DOHH2 (cell line): ENCODE measurements around the gene C6orf89.

Experiments used
- EZH2phosphoT487 ChIP-seq: fragments of 200-600 bp; sonication (generic); IDR thresholded peaks from 2 replicates; pipeline ENCODE4 v1.6.1; 2017; ENCODE audit warnings: borderline replicate concordance, mild to moderate bottlenecking, antibody characterized with exemption, low read length, moderate library complexity, mixed read lengths
- TF ChIP-seq, protein P1 (sequence below): fragments of 200-600 bp; sonication (generic); IDR thresholded peaks from one replicate; pipeline ENCODE4 v1.5.1; 2014; ENCODE audit warnings: antibody characterized with exemption, mild to moderate bottlenecking, low read depth, low read length; ENCODE audit not compliant: poor library complexity, severe bottlenecking

DNA sequence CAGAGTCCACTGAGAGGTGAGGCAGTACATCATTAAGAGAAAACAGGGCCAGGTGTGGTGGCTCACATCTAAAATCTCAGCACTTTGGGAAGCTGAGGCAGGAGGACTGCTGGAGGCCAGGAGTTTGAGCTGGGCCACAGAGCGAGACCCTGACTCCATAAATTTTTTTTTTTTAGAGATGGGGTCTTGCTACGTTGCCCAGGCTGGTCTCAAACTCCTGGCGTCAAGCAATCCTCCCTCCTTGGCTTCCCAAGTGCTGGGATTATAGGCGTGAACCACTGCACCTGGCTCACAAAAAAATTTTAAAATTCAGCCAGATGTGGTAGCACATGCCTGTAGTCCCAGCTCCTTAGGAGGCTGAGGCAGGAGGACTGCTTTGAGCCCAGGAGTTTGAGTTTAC is 28.4 kb upstream of the C6orf89 start:
- TF ChIP-seq, protein P1, sequence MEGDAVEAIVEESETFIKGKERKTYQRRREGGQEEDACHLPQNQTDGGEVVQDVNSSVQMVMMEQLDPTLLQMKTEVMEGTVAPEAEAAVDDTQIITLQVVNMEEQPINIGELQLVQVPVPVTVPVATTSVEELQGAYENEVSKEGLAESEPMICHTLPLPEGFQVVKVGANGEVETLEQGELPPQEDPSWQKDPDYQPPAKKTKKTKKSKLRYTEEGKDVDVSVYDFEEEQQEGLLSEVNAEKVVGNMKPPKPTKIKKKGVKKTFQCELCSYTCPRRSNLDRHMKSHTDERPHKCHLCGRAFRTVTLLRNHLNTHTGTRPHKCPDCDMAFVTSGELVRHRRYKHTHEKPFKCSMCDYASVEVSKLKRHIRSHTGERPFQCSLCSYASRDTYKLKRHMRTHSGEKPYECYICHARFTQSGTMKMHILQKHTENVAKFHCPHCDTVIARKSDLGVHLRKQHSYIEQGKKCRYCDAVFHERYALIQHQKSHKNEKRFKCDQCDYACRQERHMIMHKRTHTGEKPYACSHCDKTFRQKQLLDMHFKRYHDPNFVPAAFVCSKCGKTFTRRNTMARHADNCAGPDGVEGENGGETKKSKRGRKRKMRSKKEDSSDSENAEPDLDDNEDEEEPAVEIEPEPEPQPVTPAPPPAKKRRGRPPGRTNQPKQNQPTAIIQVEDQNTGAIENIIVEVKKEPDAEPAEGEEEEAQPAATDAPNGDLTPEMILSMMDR = no peak
- TF ChIP-seq EZH2phosphoT487 = no peak
